ENCODE data around the gene CDH13.

CDH13 gene

GRCh38 chr16:82694239-82694874 is 67.6 kb downstream of the CDH13 start:
- peak; percentile 35 to 39 for DNase-seq (ENCODE audit: low read depth in 2 of 2)

GRCh38 chr16:82695806-82696205 is 69.0 kb downstream of the CDH13 start:
- no peak for DNase-seq (ENCODE audit: low read depth in 2 of 2)

GRCh38 chr16:82699260-82699659 is 72.5 kb downstream of the CDH13 start:
- no peak for DNase-seq (ENCODE audit: low read depth in 2 of 2)

DNA sequence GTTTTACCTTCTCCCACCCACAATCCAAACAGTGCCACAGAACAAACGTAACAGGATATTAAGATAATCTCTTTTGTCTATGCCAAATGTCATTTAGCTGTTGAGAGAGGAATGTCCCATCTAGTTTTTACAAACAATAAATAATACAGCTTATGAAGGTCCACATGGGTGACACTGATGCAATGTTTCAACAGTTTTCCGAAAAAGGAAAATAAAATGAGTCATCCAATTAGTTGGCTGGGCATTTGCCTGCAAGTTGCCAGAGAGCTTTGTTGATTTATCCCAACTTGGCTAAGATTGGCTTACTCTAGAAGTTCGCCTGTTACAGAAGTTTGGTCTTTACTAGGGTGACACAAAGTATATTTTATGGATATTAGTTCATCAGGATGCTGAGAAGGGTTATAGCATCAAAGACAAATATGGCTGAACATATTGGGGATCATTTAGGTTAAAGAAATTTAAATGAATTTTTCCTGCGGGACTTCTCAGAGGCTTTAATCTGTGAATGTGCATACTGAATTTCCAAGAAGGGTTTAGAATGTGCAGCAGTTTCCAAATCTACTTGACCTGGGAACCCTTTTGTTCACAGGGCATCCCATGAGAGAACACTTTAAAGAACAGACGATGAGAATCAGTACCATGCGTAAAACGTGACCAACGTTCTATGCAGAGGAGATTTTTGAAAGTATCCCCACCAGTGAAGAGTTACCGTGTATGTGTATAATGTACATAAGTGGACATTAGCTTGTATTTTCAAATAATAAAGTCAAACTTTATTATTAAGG is 73.1 kb downstream of the CDH13 start:
- DNase-seq (ENCODE audit: low read depth in 2 of 2) = peak; percentile 56 to 64

DNA sequence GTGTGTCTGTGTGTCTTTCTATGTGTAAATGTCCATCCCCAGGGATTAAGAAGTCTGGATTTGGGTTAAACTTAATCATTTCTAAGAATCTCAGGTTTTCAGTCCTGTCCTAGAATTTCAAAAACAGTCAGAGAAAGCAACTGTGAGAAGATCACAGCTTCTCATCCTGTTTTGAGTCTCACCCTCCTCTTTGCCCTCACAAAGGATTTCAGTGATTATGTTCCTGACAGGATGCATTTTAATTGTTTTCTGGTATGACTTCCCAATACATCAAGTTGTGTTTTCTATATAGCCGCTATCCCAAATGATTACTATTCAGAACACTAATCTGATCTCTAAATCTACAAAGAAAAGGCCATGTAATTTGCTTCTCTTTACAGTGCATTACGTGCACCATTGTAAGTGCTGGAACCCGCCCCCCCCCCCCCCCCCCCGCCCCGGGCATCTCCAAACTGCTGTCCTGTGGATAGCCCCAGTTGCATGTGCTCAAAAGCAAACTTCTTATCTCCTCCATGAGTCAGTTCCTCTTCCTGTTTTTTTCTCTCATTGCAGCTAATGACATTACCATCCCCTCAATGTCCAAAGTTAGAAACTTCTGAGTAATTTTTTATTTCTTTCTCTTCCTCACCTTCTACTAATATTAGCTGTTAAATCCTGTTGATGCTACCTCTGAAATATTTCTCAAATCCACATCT is 73.9 kb downstream of the CDH13 start:
- no peak for DNase-seq (ENCODE audit: low read depth in 2 of 2)

- DNase-seq (ENCODE audit: low read depth in 2 of 2) = peak; percentile 29 to 31
Observed at GRCh38 chr16:82701442-82701955, 74.7 kb downstream of the CDH13 start.

GRCh38 chr16:82703161-82703560 is 76.4 kb downstream of the CDH13 start:
- no peak for DNase-seq (ENCODE audit: low read depth in 2 of 2)

GRCh38 chr16:82703871-82704768 is 77.4 kb downstream of the CDH13 start:
- DNase-seq (ENCODE audit: low read depth in 2 of 2) = no peak

DNA sequence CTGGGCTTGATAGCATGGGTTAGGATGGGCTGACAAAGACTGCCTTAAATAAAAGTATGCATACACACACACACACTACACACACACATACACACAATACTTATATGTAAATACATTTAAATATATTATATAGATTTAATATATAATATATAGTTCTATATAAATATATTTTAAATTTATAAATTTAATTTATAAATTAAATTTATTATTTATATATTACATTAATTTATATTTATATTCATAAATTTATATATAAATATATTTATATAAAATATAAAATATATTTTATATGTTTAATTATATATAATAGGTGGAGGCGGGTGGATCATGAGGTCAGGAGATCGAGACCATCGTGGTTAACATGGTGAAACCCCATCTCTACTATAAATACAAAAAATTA is 83.2 kb downstream of the CDH13 start:
- no peak for DNase-seq (ENCODE audit: low read depth in 2 of 2)

GRCh38 chr16:82713778-82714177 is 87.0 kb downstream of the CDH13 start:
- DNase-seq (ENCODE audit: low read depth in 2 of 2) = no peak

DNA sequence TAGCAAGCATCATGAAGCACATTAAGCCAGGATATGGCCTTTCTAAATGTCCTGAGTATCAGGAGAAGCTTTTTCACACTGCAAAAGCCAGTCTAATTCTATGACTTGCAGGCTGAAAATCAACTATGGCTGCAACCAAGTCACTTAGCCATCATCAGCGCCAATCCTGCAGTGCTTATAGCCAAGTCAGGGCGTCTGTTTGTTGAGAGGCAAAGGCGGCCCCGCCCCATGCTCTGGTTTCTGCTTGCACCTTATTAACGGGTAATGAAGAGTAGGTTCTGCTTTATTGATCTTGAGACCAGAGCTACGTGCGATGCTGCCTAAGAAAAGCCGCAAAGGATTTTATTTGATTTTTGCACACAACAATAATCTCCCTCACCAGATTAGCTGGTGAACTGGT is 88.4 kb downstream of the CDH13 start:
- DNase-seq (ENCODE audit: low read depth in 2 of 2) = no peak

GRCh38 chr16:82715833-82716232 is 89.1 kb downstream of the CDH13 start:
- DNase-seq (ENCODE audit: low read depth in 2 of 2) = no peak

- no peak for DNase-seq (ENCODE audit: low read depth in 2 of 2)
Observed at GRCh38 chr16:82716361-82716855, 89.6 kb downstream of the CDH13 start.

- DNase-seq (ENCODE audit: low read depth in 2 of 2) = no peak
Observed at GRCh38 chr16:82720414-82720813, 93.6 kb downstream of the CDH13 start.

- DNase-seq (ENCODE audit: low read depth in 2 of 2) = no peak
Observed at GRCh38 chr16:82726306-82726705, 99.5 kb downstream of the CDH13 start.

DNA sequence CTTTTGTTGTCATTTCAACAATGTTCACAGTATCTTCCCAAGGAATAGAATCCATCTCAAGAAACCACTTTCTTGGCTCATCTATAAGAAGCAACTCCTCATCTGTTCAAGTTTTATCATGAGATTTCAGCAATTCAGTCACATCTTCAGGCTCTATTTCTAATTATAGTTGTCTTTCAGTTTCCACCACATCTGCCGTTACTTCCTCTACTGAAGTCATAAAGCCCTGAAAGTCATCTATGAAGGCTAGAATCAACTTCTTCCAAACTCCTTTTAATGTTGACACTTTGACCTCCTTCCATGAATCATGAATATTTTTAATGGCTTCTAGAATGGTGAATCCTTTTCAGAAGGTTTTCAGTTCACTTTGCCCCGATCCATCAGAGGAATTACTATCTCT is 102.1 kb downstream of the CDH13 start:
- no peak for DNase-seq (ENCODE audit: low read depth in 2 of 2)

DNA sequence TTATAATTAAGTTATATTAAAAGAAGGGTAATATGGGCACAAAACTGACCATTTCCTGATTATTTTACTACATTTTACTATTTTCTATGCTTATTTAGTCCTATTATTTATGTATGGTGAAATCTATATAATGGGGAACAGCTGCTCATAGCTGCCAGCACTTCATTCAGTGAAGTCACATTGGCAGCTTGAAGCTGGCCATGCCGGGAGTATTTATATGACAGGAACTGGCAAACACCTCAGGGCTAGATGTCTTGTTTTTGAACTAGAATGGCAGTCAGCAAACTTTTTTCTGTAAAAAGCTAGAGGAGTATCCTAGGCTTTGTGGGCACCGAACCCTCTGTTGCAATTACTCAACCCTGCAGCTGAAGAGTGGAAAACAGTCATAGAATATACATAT is 104.1 kb downstream of the CDH13 start:
- DNase-seq (ENCODE audit: low read depth in 2 of 2) = no peak

DNA sequence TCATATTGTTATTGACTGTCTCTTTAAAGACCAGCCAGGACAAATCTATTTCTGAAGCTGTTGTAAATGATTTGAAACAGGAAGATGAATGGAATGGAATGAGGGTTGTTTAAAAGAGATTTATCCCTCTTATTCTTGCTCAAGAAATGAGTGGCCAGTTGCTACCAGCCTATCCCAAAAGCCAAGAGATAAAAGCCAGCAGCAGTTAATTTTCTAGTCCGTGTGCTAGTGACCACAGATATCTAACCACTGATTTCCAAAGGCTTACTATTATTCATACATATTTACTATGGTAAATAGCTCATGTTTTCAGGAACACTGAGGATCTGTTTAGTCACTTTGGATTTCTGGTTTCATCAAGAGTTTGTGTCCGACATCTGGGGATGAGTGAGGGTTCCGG is 105.7 kb downstream of the CDH13 start:
- DNase-seq (ENCODE audit: low read depth in 2 of 2) = no peak

- no peak for DNase-seq (ENCODE audit: low read depth in 2 of 2)
Observed at GRCh38 chr16:82735186-82735585, 108.4 kb downstream of the CDH13 start.

- no peak for DNase-seq (ENCODE audit: low read depth in 2 of 2)
Observed at GRCh38 chr16:82735673-82736091, 108.9 kb downstream of the CDH13 start.

DNA sequence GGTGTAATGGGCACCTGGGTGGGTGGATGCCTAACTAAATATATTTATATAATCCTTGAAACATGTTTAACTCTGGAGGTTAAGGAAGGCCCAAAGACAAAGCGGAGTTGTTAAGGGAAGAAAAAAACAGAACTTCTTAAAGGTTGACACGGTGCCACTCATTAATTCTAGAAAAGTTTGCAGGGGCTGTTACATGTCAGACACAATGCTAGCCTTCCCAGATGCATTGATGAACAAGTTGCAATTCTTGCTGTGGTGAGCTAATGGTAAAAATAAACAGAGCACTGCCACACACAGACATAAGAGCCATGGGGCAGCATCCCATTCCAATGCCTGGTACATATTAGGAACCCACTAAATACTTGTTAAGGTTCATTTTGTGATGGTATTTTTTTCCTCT is 109.5 kb downstream of the CDH13 start:
- DNase-seq (ENCODE audit: low read depth in 2 of 2) = no peak

Measured in fibroblast of skin of left biceps (primary cell).